ENCODE results near the gene P2RY11. TPM values are rescaled to one million over a fixed set of nuclear protein-coding genes. Genes with fewer than 3 reads are reported as not detected.

P2RY11 gene
- total RNA-seq, 1 donor from 2014 or later, result 31.2 TPM

DNA sequence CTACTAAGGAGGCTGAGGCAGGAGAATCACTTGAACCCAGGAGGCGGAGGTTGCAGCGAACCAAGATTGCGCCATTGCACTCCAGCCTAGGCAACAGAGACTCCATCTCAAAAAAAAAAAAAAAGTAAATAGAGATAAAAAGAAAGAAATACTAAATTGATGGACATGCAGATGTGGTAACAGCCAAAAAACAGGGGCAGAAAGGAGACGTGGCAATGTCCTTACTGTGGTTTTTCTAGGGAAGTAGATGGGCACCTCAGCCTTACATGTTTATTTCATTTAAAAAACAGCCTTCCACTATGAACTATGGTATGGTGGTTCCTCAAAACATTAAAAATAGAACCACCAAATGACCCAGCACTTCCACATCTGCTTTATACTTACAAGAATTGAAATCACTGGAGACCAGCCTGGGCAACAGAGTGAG, 14.7 kb downstream of the P2RY11 start:
- H3K27ac Mint-ChIP-seq, result no peak overlapping the region
- H3K9me3 Mint-ChIP-seq, result peaks cover 4% of the 10 kb centered on the region
- H3K36me3 Mint-ChIP-seq, result peaks cover 9% of the 10 kb centered on the region
- DNase-seq (ENCODE audit: low spot score in 2 of 2, unreplicated experiment in 2 of 2), result no peak
- no peaks in the 10 kb centered on the region for H3K27me3 Mint-ChIP-seq (ENCODE audit: low read depth)
- H3K4me1 Mint-ChIP-seq, result no peaks in the 10 kb centered on the region
- H3K4me3 Mint-ChIP-seq, result no peak overlapping the region
- TF ChIP-seq, protein P1, sequence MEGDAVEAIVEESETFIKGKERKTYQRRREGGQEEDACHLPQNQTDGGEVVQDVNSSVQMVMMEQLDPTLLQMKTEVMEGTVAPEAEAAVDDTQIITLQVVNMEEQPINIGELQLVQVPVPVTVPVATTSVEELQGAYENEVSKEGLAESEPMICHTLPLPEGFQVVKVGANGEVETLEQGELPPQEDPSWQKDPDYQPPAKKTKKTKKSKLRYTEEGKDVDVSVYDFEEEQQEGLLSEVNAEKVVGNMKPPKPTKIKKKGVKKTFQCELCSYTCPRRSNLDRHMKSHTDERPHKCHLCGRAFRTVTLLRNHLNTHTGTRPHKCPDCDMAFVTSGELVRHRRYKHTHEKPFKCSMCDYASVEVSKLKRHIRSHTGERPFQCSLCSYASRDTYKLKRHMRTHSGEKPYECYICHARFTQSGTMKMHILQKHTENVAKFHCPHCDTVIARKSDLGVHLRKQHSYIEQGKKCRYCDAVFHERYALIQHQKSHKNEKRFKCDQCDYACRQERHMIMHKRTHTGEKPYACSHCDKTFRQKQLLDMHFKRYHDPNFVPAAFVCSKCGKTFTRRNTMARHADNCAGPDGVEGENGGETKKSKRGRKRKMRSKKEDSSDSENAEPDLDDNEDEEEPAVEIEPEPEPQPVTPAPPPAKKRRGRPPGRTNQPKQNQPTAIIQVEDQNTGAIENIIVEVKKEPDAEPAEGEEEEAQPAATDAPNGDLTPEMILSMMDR (IDR thresholded peaks at IDR 0.05; ENCODE audit: unreplicated experiment), result no peak

DNA sequence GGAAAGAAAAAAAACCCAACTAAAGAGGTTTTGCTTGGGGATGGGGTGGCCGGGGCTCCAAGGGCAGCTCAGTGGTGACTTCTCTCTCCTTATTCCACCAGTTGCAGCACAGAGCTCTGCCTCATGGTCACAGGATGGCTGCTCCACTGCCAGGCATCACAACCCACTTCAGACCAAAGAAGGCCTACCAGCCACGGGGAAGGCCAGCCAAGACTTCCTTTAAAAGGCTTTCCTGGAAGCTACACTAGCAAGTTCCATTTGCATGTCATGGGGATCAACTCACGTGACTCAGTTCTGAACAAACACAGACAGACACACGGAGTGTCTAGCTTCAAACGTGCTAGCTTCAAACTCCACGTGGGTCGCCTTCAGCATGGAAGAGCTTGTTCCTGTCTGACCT, 21.4 kb downstream of the P2RY11 start:
- Mint-ChIP-seq H3K4me3 (no peak overlapping the region), H3K27me3 (ENCODE audit: low read depth) (no peaks in the 10 kb centered on the region), H3K27ac (no peak overlapping the region), H3K36me3 (peaks cover 13% of the 10 kb centered on the region), H3K4me1 (no peaks in the 10 kb centered on the region), H3K9me3 (no peaks in the 10 kb centered on the region)
- TF ChIP-seq, protein P1 (IDR thresholded peaks at IDR 0.05; ENCODE audit: unreplicated experiment), result no peak
- DNase-seq (ENCODE audit: low spot score in 2 of 2, unreplicated experiment in 2 of 2), result no peak

- DNase-seq (ENCODE audit: low spot score in 2 of 2, unreplicated experiment in 2 of 2), result no peak
- no peaks in the 10 kb centered on the region for H3K4me1 Mint-ChIP-seq
- no peaks in the 10 kb centered on the region for H3K9me3 Mint-ChIP-seq
- no peak overlapping the region for H3K4me3 Mint-ChIP-seq
- H3K27me3 Mint-ChIP-seq (ENCODE audit: low read depth), result no peaks in the 10 kb centered on the region
- TF ChIP-seq, protein P1 (IDR thresholded peaks at IDR 0.05; ENCODE audit: unreplicated experiment), result no peak
- peaks cover 13% of the 10 kb centered on the region for H3K36me3 Mint-ChIP-seq
- H3K27ac Mint-ChIP-seq, result no peak overlapping the region
Measured at GRCh38 chr19:10133596-10133995, 22.1 kb downstream of the P2RY11 start.

- Mint-ChIP-seq H3K27me3 (ENCODE audit: low read depth) (no peaks in the 10 kb centered on the region), H3K4me1 (no peaks in the 10 kb centered on the region), H3K4me3 (no peak overlapping the region), H3K9me3 (no peaks in the 10 kb centered on the region), H3K36me3 (peaks cover 13% of the 10 kb centered on the region), H3K27ac (no peak overlapping the region)
- TF ChIP-seq, protein P1 (IDR thresholded peaks at IDR 0.05; ENCODE audit: unreplicated experiment), result no peak
- DNase-seq (ENCODE audit: low spot score in 2 of 2, unreplicated experiment in 2 of 2), result no peak
Measured at GRCh38 chr19:10134040-10134439, 22.5 kb downstream of the P2RY11 start.

GRCh38 chr19:10135551-10136334, 24.2 kb downstream of the P2RY11 start:
- TF ChIP-seq, protein P1 (IDR thresholded peaks at IDR 0.05; ENCODE audit: unreplicated experiment), result no peak
- Mint-ChIP-seq H3K4me1 (no peaks in the 10 kb centered on the region), H3K27me3 (ENCODE audit: low read depth) (no peaks in the 10 kb centered on the region), H3K27ac (no peak overlapping the region), H3K36me3 (peaks cover 10% of the 10 kb centered on the region), H3K4me3 (no peak overlapping the region), H3K9me3 (no peaks in the 10 kb centered on the region)
- DNase-seq (ENCODE audit: low spot score in 2 of 2, unreplicated experiment in 2 of 2), result no peak
